Skeletal muscle cell (primary cell): ENCODE data around the gene PTPRU.
A peak's percentile ranks its signal among the peaks of the same experiment; 100 is the strongest.

Experiments
- DNase-seq: peaks from one replicate; pipeline ENCODE4 v3.0.0-alpha.2; 2010; ENCODE audit warnings: low read depth
- H3K4me3 ChIP-seq: 2 replicates; pipeline ENCODE4 v1.5.1; 2011; ENCODE audit warnings: low read depth, mild to moderate bottlenecking, control low read depth, low read length, moderate library complexity

The PTPRU gene

GRCh38 chr1:29240986-29241385 is 4.7 kb downstream of the PTPRU start:
- DNase-seq, result no peak
- H3K4me3 ChIP-seq, result no peak overlapping the region

DNA sequence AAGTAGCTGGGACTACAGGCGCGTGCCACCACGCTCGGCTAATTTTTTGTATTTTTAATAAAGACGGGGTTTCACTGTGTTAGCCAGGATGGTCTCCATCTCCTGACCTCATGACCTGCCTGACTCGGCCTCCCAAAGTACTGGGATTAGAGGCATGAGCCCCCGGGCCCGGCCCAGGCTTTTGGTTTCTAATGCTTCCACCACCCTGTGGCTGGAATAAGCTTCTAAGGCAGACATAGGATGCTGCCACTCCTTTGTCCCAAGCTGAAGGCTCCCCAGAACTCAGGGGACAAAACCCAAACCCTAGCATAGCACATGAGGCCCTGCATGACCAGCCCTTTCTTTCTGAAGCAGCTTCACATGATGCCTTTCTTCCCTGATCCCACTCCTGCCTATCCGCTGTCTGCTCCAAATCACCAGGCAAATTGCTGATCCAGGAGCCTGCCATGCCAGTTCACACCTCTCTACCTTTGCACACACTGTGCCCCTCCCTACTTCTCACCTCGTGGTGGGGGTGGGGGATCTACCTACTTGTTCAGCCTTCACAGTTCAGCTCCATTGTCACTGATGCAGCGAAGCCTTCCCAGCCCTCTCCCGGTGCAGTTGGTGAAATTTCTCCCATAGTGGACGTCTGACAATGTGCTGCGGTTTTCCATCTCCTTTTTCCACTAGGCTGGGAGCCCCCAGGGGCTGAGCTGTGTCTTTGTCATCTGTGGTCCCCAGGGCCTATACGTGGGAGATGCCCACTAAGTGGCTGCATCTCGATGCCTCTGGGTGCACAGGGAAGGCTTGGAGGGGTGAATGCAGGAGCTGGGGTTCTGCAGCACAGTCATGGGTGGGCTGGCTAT is 6.9 kb downstream of the PTPRU start:
- H3K4me3 ChIP-seq, result no peak overlapping the region
- no peak for DNase-seq

- peak; percentile 72 for DNase-seq
Measured at GRCh38 chr1:29243871-29244200, 7.5 kb downstream of the PTPRU start.

GRCh38 chr1:29245261-29245660 is 8.9 kb downstream of the PTPRU start:
- no peak for DNase-seq
- H3K4me3 ChIP-seq, result no peak overlapping the region

More at GRCh38 chr1:29243871-29244200, 7.5 kb downstream of the PTPRU start:
- no peak overlapping the region for H3K4me3 ChIP-seq

- DNase-seq, result no peak
- H3K4me3 ChIP-seq, result no peak overlapping the region
Measured at GRCh38 chr1:29245876-29246275, 9.6 kb downstream of the PTPRU start.

- no peak overlapping the region for H3K4me3 ChIP-seq
- DNase-seq, result no peak
Measured at GRCh38 chr1:29247044-29247443, 10.7 kb downstream of the PTPRU start.

DNA sequence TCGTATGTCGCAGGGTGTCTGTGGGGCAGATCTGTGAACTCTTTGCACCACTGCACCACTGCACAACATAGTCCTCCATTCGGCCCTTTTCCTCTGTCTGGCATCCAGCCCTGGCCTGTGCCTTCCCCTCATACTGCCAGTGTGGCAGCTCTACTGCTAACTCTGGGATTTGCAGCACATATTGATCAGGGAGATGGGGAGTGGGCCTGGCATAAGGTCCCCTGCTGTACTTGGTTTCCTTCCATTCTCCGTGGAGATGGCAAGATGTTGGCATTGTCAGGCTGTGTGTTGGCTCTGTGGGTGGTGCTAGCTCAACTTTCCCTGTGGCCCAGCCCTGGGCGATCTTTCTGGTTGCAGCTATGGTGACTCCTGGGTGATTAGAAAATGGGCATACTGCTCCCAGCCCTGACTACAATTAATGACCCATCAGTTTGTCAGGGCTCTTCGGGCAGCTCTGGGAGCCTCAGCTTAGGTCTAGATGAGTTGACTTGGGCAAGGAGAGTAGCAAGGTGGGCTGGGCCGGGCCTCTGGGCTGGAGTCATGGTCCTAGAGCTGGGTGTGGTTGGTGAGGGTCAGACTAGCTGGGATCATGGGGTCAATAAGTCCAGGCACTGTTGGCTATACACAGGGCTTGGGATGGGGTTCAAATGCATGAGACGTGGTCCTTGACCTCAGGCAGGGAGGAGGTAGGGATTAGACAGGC is 11.4 kb downstream of the PTPRU start:
- no peak for DNase-seq
- H3K4me3 ChIP-seq, result no peak overlapping the region

DNA sequence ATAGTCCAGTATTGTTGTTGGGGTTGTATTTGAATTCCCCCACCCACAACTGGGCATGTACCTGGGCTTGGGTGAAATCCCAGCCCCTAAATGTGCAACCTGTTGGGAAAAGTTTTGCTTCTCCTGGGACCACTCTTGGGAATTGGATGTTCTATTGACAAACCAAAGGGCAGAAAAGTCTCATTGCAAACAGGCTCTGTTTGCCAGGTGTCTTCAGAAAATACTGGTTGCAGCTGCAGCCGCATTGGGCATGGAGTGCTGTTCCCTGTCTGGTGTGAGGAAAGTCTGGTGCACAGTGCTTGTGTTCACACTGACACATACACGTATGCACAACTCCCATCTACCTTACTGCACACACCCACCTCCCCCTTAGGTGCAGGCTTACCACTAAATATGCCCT is 12.1 kb downstream of the PTPRU start:
- H3K4me3 ChIP-seq, result no peak overlapping the region

DNA sequence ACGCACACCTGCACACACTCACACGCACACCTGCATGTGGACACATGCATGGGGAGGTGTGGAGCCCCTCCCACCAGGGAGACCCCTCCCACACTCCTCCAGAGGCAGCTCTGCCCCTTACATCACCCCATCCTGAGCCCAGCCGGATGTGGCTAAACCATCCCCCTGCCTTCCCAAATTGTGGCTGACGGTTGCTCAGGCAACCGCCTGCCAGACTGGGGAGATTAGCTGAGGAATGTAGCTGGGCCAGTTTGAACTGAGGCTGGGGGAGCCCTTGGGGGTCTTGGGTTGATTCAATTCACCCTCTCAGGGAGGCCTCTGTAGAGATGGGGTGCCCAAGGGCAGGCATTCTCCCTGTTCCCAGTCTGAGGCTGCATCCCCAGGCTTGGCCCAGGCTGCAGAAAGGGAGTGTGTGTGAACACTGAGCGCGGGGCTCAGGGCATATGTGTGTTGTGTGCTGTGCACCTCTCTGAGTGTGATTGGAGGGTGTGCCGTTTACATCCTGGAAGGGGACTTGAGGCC is 12.9 kb downstream of the PTPRU start:
- no peak overlapping the region for H3K4me3 ChIP-seq
- no peak for DNase-seq

More for the DNA sequence above, 12.1 kb downstream of the PTPRU start:
- no peak for DNase-seq

DNA sequence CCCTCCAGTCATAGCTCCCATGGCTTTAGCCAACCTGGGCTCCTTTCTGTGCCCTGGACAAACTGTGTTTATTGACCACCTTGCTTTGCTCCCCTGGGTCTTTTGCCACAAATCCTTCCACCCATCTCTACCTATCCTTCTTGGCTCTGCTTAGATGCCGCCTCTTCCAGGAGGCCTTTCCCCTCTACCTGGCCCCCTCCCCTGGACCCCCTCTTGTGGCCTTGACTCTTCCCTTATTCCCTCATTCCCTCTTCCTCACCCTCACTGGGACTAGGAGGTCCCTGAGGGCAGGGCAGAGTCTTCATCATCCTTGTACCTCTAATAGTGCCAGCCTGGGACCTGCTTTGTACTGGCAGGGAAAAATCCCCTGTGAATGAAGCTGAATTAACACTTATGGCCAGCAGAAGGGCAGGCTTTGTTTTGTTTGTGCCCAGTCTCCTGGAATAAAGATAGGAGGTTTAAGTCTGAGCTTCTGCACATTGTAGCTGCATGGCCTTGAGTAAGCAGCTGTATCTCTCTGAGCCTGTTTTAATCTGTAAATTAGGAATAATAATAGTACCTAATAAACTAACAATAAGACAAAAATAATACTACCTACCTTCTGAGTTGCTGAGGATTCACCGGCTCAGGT is 13.7 kb downstream of the PTPRU start:
- DNase-seq, result no peak
- H3K4me3 ChIP-seq, result no peak overlapping the region

- no peak for DNase-seq
Measured at GRCh38 chr1:29251164-29252124, 15.1 kb downstream of the PTPRU start.

DNA sequence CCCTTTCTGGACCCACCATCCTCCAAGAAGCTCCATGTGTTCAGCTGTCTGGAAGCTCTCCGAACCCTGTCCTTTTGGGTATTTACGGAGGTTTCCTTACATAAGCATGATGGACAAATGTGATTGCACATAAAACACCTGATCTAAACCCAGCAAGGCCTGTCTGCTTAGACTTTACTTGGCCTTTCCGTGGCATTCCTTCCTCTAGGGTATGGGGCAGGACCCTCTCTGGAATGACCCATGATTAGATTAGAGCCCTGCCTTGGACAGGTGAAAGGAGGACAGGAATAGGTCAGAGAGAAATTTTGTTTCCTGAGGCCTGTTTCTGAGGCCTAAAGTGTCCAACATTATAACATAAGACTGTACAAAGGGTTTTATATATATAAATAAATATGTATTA is 16.9 kb downstream of the PTPRU start:
- no peak for DNase-seq
- no peak overlapping the region for H3K4me3 ChIP-seq

More at GRCh38 chr1:29251164-29252124, 15.1 kb downstream of the PTPRU start:
- no peak overlapping the region for H3K4me3 ChIP-seq

DNA sequence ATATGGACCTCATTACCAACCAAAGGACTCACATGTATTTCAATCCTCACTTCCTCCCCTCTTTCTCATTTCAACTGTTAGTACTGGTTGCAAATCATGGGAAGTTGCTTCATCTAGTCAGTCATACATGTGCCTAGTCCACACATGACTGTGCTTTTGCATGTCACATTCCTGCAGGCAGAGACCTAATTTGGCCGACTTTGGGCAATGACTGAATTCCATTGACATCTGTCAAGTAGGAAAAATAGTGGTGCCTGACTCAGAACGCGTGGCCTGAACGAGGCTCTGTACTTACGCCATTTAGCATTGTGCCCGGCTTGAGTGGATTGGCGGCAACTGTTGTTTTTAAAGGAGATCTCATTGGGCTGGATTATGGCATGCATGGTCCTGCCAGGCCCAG is 18.0 kb downstream of the PTPRU start:
- no peak for DNase-seq
- no peak overlapping the region for H3K4me3 ChIP-seq

GRCh38 chr1:29255134-29255666 is 18.9 kb downstream of the PTPRU start:
- no peak overlapping the region for H3K4me3 ChIP-seq
- no peak for DNase-seq

DNA sequence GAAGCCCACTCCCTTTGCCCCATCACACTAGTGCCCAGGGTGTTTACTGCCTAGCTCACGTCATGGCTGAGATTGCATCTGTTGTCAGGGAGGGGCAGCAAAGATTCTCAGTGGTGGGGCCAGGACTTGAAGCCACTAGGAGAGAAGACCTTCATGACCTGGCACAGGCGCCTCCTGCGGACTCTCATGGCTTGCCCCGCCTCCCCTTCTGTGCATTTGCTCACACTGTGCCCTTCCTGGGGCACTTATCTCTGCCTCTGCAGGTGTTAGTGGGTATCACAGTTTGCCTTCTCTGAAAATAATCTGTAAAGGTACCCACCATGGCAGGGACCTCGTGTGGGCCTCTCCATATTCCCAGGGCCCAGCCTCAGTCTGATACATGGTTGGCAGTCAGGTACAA is 20.1 kb downstream of the PTPRU start:
- no peak for DNase-seq
- no peak overlapping the region for H3K4me3 ChIP-seq

DNA sequence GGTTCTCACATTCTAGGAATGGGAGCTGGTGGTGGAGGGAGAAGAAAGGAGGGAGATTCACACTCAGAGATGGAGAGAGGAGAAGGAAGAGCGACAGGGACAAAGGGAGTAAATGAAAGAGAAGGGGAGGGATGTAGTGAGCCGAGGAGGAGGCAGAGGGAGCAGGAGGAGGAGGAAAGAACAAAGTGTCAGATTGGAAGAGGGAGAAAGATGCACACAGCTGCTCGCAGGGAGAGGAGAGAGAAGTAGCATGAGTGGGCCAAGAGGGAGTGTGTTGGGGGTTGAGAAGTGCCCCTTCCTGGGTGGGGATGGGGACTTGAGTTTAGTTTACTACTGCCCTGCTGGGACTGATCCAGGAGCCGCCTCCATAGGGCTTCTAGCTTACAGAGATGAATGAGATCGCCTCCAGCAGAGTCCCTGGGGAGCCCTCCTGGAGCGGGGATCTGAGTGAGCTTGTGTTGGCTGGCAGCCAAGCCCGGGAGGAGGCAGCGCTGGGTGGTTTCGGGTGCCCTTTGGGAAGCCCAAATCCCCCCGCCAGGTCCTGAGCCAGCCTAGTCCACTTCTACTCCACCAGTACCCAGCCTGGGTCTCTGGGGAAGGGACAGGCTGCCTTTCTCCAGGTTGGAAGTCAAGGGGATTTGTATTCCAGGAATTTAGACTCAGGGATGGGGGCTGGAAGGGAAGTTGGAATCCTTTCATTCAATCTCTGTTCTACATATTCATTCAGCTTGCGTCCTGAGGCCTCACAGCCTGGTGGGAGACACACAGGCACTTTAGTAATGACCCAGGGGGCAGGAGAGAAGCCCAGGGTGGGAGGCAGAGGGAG is 20.9 kb downstream of the PTPRU start:
- peak; percentile 52 for DNase-seq
- no peak overlapping the region for H3K4me3 ChIP-seq

DNA sequence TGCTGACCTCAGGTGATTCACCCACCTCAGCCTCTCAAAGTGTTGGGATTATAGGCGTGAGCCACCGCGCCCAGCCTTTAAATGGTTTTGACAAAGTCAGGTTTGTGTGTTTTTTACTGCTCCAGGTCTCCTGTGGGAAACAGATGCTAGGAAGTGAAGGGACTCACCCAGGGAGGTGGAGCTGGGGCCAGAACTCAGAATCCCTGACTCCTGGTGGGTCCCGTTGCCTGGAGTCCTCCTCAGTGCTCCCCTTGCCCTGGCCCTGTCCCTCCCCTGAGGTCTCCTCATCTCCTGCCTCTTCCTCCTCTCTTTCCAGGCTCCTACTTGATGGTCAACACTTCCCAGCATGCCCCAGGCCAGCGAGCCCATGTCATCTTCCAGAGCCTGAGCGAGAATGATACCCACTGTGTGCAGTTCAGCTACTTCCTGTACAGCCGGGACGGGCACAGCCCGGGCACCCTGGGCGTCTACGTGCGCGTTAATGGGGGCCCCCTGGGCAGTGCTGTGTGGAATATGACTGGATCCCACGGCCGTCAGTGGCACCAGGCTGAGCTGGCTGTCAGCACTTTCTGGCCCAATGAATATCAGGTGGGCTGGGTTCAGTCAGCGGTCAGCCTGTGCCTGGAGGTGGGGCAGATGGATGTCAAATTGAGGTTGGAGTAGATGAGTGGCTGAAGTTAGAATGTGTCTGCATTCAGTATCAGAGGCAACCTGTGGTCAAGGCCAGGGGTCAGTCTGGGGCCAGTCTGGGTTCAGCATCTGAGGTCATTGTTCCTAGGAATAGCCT is 22.1 kb downstream of the PTPRU start:
- no peak overlapping the region for H3K4me3 ChIP-seq
- no peak for DNase-seq
